Astrocyte (in vitro differentiated cells and primary cell): ENCODE results near the gene CACNA1C. TPM values are rescaled to one million over a fixed set of nuclear protein-coding genes. Genes with fewer than 3 reads are reported as not detected.

Source experiments
- DNase-seq: peaks from one replicate; pipeline ENCODE4 v3.0.0-alpha.2; 2010; ENCODE audit warnings: low read depth
- FAIRE-seq: peaks from 2 replicates; lab custom pipeline; 2011; peaks lifted over from hg19 to GRCh38; lab: Jason Lieb, UNC
- H2AFZ ChIP-seq: 2 replicates; pipeline ENCODE4 v1.6.0; 2012; ENCODE audit warnings: low read depth, low read length, inconsistent platforms
- H3K27ac ChIP-seq: 2 replicates; pipeline ENCODE4 v1.5.1; 2011; ENCODE audit warnings: low read depth, low read length, inconsistent platforms
- H3K27me3 ChIP-seq: 2 replicates; pipeline ENCODE4 v1.6.0; 2011; ENCODE audit warnings: low read length, inconsistent platforms; ENCODE audit not compliant: insufficient read depth
- H3K36me3 ChIP-seq: 2 replicates; pipeline ENCODE4 v1.5.1; 2011; ENCODE audit warnings: low read length, inconsistent platforms; ENCODE audit not compliant: insufficient read depth
- H3K4me1 ChIP-seq: 2 replicates; pipeline ENCODE4 v1.5.1; 2011; ENCODE audit warnings: low read length, inconsistent platforms; ENCODE audit not compliant: insufficient read depth
- H3K4me2 ChIP-seq: 2 replicates; pipeline ENCODE4 v1.6.0; 2012; ENCODE audit warnings: low read length, inconsistent platforms
- H3K4me3 ChIP-seq: 2 replicates; pipeline ENCODE4 v1.5.1; 2011; ENCODE audit warnings: low read depth, mild to moderate bottlenecking, low read length, inconsistent platforms; ENCODE audit not compliant: insufficient read depth
- H3K79me2 ChIP-seq: 2 replicates; pipeline ENCODE4 v1.6.0; 2012; ENCODE audit warnings: mild to moderate bottlenecking, low read length, inconsistent platforms; ENCODE audit not compliant: insufficient read depth
- H3K9ac ChIP-seq: 2 replicates; pipeline ENCODE4 v1.6.0; 2012; ENCODE audit warnings: mild to moderate bottlenecking, low read length, inconsistent platforms
- H3K9me3 ChIP-seq: 2 replicates; pipeline ENCODE4 v1.5.1; 2012; ENCODE audit warnings: low read depth, mild to moderate bottlenecking, low read length, inconsistent platforms; ENCODE audit not compliant: insufficient read depth
- H4K20me1 ChIP-seq: 2 replicates; pipeline ENCODE4 v1.6.0; 2012; ENCODE audit warnings: low read length, inconsistent platforms; ENCODE audit not compliant: insufficient read depth
- H3K27ac Mint-ChIP-seq: one replicate; pipeline ENCODE4 v1.8.0; 2021; ENCODE audit warnings: mild to moderate bottlenecking, mixed read lengths; ENCODE audit not compliant: unreplicated experiment
- H3K27me3 Mint-ChIP-seq: one replicate; pipeline ENCODE4 v1.8.0; 2021; ENCODE audit warnings: low read depth, mixed read lengths; ENCODE audit not compliant: unreplicated experiment
- H3K36me3 Mint-ChIP-seq: one replicate; pipeline ENCODE4 v1.8.0; 2021; ENCODE audit warnings: low read depth, mixed read lengths; ENCODE audit not compliant: unreplicated experiment
- H3K4me1 Mint-ChIP-seq: one replicate; pipeline ENCODE4 v1.8.0; 2021; ENCODE audit warnings: low read depth, mixed read lengths; ENCODE audit not compliant: unreplicated experiment
- H3K4me3 Mint-ChIP-seq: one replicate; pipeline ENCODE4 v1.8.0; 2021; ENCODE audit warnings: mild to moderate bottlenecking, moderate library complexity, mixed read lengths; ENCODE audit not compliant: unreplicated experiment
- H3K9me3 Mint-ChIP-seq: one replicate; pipeline ENCODE4 v1.8.0; 2021; ENCODE audit warnings: mild to moderate bottlenecking, mixed read lengths; ENCODE audit not compliant: unreplicated experiment
- EZH2 ChIP-seq: IDR thresholded peaks from 2 replicates; pipeline ENCODE4 v1.6.1; 2012; ENCODE audit warnings: mild to moderate bottlenecking, low read length, inconsistent platforms; ENCODE audit not compliant: insufficient read depth
- total RNA-seq: library from RNA; stranded (reverse); gene quantifications from 2 replicates; pipeline ENCODE4 v1.2.1, GENCODE V29; 2021
- TF ChIP-seq, protein P1 (sequence below): IDR thresholded peaks from 2 replicates; pipeline ENCODE4 v1.5.1; 2011; ENCODE audit warnings: low read depth, mild to moderate bottlenecking, inconsistent platforms, low read length, moderate library complexity; ENCODE audit not compliant: insufficient read depth

CACNA1C gene
- total RNA-seq, 1 donor from 2014 or later: 2.1 TPM

DNA sequence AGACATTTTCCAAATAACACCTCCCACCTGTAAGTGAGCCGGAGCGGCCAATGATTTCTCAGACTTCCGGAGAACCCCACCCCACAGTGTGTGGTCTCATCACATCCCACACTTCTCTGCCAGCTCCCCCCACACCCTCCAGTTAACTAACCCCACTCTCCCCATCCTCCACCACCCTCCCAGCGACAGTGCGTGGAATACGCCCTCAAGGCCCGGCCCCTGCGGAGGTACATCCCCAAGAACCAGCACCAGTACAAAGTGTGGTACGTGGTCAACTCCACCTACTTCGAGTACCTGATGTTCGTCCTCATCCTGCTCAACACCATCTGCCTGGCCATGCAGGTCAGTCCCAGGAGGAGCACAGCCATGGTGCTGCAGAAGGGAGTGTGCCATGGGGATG, 557.6 kb downstream of the CACNA1C start:
- no peaks in the 10 kb centered on the region for H3K27me3 ChIP-seq
- Mint-ChIP-seq H3K4me3 (no peak overlapping the region), H3K27ac (no peak overlapping the region), H3K27me3 (peaks cover 42% of the 10 kb centered on the region), H3K4me1 (peaks cover 28% of the 10 kb centered on the region), H3K9me3 (peaks cover 9% of the 10 kb centered on the region), H3K36me3 (peaks cover 4% of the 10 kb centered on the region)
- H3K9me3 ChIP-seq: no peaks in the 10 kb centered on the region
- DNase-seq (no peak), FAIRE-seq (no peak)
- H3K9ac ChIP-seq: no peak overlapping the region
- no peaks in the 10 kb centered on the region for H4K20me1 ChIP-seq
- no peak overlapping the region for H3K4me2 ChIP-seq
- H3K79me2 ChIP-seq: no peaks in the 10 kb centered on the region
- no peak overlapping the region for H3K27ac ChIP-seq
- no peak overlapping the region for H3K4me3 ChIP-seq
- peaks cover 20% of the 10 kb centered on the region for H3K4me1 ChIP-seq
- H3K36me3 ChIP-seq: no peaks in the 10 kb centered on the region
- H2AFZ ChIP-seq: no peak overlapping the region
- no peak for TF ChIP-seq EZH2
- TF ChIP-seq, protein P1, sequence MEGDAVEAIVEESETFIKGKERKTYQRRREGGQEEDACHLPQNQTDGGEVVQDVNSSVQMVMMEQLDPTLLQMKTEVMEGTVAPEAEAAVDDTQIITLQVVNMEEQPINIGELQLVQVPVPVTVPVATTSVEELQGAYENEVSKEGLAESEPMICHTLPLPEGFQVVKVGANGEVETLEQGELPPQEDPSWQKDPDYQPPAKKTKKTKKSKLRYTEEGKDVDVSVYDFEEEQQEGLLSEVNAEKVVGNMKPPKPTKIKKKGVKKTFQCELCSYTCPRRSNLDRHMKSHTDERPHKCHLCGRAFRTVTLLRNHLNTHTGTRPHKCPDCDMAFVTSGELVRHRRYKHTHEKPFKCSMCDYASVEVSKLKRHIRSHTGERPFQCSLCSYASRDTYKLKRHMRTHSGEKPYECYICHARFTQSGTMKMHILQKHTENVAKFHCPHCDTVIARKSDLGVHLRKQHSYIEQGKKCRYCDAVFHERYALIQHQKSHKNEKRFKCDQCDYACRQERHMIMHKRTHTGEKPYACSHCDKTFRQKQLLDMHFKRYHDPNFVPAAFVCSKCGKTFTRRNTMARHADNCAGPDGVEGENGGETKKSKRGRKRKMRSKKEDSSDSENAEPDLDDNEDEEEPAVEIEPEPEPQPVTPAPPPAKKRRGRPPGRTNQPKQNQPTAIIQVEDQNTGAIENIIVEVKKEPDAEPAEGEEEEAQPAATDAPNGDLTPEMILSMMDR: no peak

DNA sequence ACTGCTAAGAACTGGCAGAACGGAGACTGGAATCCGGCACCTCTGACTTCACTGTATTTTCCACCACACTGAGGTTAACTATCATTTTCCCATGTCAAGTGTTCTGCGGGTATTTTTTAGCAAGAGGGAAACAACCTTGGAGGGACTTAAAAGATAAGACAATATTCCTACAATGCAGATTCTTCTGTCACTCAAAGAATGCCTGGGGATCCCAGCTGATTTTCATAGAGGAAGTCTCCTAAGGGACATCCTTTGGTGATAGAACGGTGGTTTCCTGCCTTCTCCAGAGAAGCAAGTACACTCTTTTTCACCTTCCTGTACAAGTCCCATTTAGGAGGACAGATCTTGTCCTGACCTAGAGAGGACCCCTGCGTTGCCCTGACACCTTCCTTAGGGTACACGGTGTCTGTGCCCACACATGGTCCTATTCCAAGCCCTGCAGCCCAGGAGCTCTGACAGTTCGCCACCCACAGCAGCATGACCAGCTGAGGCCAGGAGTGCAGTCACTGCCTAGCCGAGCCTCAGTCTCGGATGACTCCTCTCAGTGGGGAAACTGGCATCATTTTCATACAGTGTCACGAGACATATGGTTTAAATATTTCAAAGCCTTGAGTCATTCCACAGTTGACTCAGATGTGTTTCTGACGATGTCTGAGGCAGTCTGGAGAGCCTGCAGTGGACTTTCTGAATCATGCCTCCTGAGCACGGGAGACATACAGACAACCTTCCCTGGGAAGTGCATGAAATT, 560.7 kb downstream of the CACNA1C start:
- Histone ChIP-seq H3K4me3 (no peak overlapping the region), H3K27ac (peak overlapping the region; percentile 77), H3K27me3 (no peaks in the 10 kb centered on the region), H3K4me2 (peak overlapping the region; percentile 66), H3K9me3 (no peaks in the 10 kb centered on the region), H3K4me1 (peaks cover 33% of the 10 kb centered on the region), H3K9ac (peak overlapping the region; percentile 48), H3K79me2 (no peaks in the 10 kb centered on the region), H4K20me1 (no peaks in the 10 kb centered on the region), H3K36me3 (no peaks in the 10 kb centered on the region), H2AFZ (no peak overlapping the region)
- Mint-ChIP-seq H3K4me3 (no peak overlapping the region), H3K27me3 (peaks cover 15% of the 10 kb centered on the region), H3K27ac (peak overlapping the region; percentile 96), H3K36me3 (no peaks in the 10 kb centered on the region), H3K4me1 (peaks cover 36% of the 10 kb centered on the region), H3K9me3 (peaks cover 6% of the 10 kb centered on the region)
- TF ChIP-seq EZH2: no peak
- TF ChIP-seq, protein P1: no peak
- FAIRE-seq (peak; percentile 100), DNase-seq (peak; percentile 97)

DNA sequence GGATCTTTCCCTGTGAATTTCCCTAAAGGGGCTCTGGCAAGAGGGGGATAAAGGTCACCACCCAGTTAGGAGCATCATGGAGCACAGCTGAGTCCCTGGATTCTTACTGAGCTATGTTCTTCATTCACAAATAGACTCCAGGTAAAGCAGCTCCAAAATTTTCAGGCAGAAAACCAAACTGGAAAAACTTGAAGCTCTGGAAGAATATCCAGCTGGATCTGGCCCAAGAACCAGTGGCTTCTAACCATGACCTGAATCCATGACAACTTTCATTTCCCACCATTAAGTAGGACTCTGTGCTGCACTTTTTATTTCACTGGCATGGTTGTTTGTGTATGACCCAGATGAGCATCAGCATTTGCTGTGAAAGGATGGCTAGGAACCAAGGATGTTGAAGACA, 561.6 kb downstream of the CACNA1C start:
- Histone ChIP-seq H3K4me2 (peak overlapping the region; percentile 61), H3K9me3 (no peaks in the 10 kb centered on the region), H3K79me2 (no peaks in the 10 kb centered on the region), H3K4me3 (no peak overlapping the region), H3K9ac (peak overlapping the region; percentile 35), H3K4me1 (peaks cover 33% of the 10 kb centered on the region), H3K36me3 (no peaks in the 10 kb centered on the region), H4K20me1 (no peaks in the 10 kb centered on the region), H3K27me3 (no peaks in the 10 kb centered on the region), H2AFZ (no peak overlapping the region), H3K27ac (peak overlapping the region; percentile 77)
- Mint-ChIP-seq H3K4me3 (no peak overlapping the region), H3K27ac (peak overlapping the region; percentile 96), H3K4me1 (peaks cover 43% of the 10 kb centered on the region), H3K36me3 (no peaks in the 10 kb centered on the region), H3K9me3 (peaks cover 5% of the 10 kb centered on the region), H3K27me3 (peaks cover 8% of the 10 kb centered on the region)
- DNase-seq (no peak), FAIRE-seq (no peak)
- no peak for TF ChIP-seq EZH2
- TF ChIP-seq, protein P1: no peak
